Retinal pigment epithelial cell (primary cell): ENCODE results near the gene TNFRSF8.
"Not testable (repeated sequence)": the region's sequence is repeated elsewhere in the genome, so short reads cannot be mapped to it uniquely, and the experiment has no call there.

ENCODE experiments used
- DNase-seq: peaks from one replicate; pipeline ENCODE4 v3.0.0-alpha.2; 2010; ENCODE audit warnings: low read depth
- H3K4me3 ChIP-seq: 2 replicates; pipeline ENCODE4 v1.5.1; 2011; ENCODE audit warnings: mild to moderate bottlenecking, low read length, control low read depth, moderate library complexity
- TF ChIP-seq, protein P1 (sequence below): conservative IDR thresholded peaks from 2 replicates; pipeline ENCODE4 v1.5.1; 2011; ENCODE audit warnings: low read depth, low read length, control low read depth, inconsistent platforms

The TNFRSF8 gene

DNA sequence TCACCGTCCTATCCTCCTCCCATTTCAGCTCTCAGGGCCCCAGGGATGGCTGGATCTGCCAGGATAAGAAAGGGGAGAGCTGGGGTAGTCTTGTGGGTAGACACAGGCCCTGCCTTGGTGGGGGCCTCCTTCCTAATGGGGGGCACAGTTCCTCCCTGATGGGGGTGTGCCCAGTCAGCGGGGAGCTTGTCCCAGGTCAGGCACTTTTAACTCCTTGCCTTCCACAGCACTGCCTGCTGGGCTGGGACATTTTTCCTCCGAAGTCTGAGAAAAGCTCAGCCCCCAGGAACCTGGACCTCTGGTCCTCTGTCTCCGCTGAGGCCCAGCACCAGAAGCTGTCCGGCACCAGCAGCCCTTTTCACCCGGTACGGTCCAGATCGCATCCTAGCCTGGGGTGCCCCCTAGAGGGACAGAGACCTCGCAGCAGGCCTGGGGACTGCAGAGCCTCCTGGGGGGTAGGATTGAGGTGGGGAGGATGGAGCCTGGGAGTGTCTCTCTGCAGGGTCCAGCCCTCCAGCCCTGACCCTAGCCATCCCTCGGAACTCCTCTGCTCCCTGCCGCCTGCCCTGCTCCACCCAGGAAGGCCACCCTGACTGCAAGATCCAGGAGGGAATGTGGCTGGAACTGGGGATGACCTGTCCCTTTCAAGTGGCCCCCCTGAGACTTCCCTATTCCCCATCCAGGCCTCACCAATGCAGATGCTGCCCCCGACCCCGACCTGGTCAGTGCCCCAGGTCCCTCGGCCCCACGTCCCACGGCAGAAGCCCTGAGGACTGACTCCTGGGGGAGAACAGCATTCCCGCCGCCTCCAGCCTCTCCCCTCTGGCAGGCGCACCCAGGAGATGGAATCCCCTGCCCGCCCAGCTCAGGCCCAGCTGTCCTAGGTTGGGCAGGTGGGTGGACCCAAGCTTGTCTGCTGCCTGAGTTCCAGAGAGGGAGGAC, 31.8 kb upstream of the TNFRSF8 start:
- TF ChIP-seq, protein P1, sequence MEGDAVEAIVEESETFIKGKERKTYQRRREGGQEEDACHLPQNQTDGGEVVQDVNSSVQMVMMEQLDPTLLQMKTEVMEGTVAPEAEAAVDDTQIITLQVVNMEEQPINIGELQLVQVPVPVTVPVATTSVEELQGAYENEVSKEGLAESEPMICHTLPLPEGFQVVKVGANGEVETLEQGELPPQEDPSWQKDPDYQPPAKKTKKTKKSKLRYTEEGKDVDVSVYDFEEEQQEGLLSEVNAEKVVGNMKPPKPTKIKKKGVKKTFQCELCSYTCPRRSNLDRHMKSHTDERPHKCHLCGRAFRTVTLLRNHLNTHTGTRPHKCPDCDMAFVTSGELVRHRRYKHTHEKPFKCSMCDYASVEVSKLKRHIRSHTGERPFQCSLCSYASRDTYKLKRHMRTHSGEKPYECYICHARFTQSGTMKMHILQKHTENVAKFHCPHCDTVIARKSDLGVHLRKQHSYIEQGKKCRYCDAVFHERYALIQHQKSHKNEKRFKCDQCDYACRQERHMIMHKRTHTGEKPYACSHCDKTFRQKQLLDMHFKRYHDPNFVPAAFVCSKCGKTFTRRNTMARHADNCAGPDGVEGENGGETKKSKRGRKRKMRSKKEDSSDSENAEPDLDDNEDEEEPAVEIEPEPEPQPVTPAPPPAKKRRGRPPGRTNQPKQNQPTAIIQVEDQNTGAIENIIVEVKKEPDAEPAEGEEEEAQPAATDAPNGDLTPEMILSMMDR = peak; percentile 68
- no peak for DNase-seq
- H3K4me3 ChIP-seq = no peak overlapping the region

DNA sequence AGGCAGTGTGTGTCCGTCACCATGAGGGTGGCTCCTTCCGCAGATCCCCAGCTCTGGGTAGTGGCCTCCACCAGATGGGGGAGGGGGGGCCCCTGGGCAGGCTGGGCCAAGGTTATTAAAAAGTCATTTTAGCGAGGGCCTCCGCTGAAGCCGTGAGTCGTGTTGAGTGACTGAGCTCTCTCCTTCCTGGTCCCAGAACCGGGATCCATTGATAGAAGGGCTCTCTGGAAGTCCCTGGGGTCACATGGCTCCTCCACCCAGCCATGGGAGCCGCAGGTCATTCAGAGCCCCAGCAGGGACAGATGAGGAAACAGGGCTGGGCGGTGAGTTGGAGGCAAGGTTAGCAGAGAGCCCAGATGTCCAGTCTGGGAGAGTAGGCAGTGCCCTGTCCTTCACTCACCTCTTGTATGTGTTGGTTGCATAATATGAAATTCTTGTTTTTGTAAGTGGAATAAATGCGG, 30.9 kb upstream of the TNFRSF8 start:
- H3K4me3 ChIP-seq = no peak overlapping the region
- DNase-seq = no peak
- TF ChIP-seq, protein P1 = no peak

DNA sequence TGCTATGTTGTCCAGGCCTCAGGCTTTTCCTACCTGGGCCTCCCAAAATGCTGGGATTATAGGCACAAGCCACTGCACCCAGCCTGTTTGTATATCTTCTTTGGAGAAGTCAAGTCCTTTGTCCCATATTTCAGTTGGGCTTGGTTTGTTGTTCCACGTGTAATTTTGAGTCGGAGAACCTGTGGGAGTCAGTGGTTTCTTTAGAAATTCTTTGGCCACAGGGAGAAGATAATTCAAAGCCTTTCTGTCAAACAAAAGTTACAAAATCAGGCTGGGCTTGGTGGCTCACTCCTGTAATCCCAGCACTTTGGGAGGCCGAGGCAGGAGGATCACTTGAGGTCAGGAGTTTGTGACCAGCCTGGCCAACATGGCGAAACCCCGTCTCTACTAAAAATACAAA, 29.7 kb upstream of the TNFRSF8 start:
- H3K4me3 ChIP-seq, DNase-seq: not testable (repeated sequence)

DNA sequence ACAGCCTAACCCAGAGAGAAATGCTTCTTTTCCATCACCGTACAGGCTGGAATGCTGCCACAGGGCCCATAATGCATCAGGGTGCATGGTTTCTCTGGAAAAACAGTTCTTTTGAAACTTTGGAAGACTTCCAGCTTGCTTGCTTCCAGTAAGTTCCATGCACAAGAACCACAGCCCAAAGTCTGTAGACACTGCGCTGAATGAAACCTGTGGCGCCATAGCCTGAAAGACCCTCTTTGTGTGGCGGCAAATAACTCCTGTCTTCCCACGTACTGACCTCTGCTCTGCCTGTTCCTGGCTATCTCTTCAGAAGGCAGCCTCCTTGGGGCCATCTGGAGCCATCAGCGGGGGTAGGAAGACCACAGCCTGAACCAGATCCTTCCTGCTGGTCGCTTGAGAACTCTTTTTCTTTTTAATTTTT, 28.7 kb upstream of the TNFRSF8 start:
- TF ChIP-seq, protein P1 = no peak
- no peak for DNase-seq
- H3K4me3 ChIP-seq = no peak overlapping the region

DNA sequence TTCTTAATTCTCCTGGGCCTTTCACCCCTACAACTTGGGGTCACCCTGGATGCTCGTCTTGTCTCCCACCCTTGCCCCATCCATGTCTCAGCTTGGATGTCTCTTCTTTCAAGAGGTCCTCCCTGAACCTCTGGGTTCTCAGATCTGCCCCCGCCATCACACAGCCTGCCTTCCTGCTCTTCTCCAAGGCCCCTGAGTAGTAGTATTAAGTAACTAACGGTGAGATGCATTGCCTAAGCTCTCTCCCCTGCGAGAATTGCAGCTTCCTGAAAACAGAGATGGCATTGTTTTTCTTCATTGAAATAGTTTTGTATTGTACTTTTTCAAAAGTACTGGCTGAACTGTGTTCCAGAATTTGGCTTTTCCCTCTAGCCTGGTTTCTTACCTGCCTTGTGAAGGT, 27.8 kb upstream of the TNFRSF8 start:
- DNase-seq = no peak
- no peak overlapping the region for H3K4me3 ChIP-seq
- TF ChIP-seq, protein P1 = no peak

DNA sequence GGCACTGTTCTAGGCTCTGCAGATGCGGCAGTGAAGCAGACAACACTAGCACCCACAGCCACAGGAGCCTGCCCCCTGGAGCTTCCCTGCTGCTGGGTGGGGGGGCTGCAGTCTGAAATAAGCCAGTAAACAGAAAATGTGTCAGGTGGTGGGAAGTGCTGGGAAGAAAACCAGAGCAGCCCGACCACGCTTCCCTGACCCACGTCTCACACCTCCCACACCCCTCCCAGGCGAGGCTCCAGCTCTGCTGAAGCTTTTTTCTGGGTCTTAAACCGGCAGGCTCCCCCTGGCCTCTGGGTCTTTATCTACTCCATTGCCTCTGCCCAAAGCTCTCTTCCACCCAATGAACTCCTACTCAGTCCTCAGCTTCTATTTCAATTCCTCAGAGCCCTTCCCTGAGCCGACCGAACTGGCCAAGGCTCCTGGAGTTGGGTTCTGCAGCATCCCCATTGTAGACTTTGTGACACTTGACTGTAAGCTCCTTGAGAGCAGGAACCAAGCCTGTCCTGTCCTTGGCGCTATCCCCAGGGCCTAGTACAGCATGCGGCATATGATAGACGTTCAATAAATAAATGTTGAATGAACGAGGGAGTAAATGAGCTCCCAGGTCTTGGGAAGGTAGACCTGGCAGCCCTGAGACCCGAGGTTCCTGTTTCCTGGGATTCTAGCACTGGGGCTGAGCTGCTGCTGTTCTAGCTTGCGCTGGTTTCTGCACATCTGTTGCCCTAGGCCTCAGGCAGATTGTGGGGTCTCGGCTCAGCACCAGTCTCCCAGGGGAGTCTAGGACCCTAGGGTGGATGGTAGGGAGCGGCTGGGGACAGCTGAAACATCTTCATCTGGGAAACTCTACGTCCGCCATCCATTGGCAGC, 25.4 kb upstream of the TNFRSF8 start:
- TF ChIP-seq, protein P1 = no peak
- no peak overlapping the region for H3K4me3 ChIP-seq
- no peak for DNase-seq
